Thyroid gland (tissue), 4 donors: Measurements from ENCODE around the gene LPAR4.

Experiments used
- CTCF ChIP-seq, 6 experiments: fragments of 200-600 bp in 3 of 6; fragments of 450-650 bp in 3 of 6; sonication (generic) in 3 of 6; IDR thresholded peaks; one replicate each; pipeline ENCODE4 v1.5.1; 2016 to 2019; ENCODE audit warnings: antibody characterized with exemption in 6 of 6, mild to moderate bottlenecking in 2 of 6, inconsistent platforms in 1 of 6, moderate library complexity in 1 of 6
- POLR2A ChIP-seq, 2 donors: fragments of 450-650 bp; IDR thresholded peaks; one replicate each; pipeline ENCODE4 v1.6.1; 2017; ENCODE audit warnings: antibody characterized with exemption in 2 of 2, mild to moderate bottlenecking in 2 of 2, moderate library complexity in 1 of 2

DNA sequence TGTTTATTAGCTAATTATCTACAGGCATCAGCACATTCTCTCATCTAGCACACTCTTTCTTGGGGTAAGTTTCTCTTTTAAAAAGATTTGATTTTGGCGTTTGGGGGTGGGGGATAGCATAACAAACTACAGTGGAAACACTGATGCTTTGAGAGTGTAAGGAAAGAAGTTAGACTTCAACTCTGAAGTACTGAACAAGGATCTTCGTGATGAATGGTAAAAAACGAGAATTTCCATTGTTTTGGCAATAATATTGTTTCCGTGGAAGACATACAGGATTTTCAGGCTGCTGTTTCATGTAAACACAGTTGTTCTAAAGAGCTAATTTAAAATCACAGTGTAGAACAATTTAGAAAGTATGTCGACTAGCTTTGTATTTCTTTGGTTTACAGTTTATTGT lies 451 bp downstream of the LPAR4 start:
- TF ChIP-seq CTCF (IDR thresholded peaks at IDR 0.05) (no peak), POLR2A (IDR thresholded peaks at IDR 0.05) (no peak)
